Measurements from ENCODE around the gene ACO2.

GRCh38 chr22:41573677-41574076 lies 104.8 kb downstream of the ACO2 start:
- no peak for TF ChIP-seq CTCF (conservative IDR thresholded peaks at IDR 0.05; ENCODE audit: low read depth, low read length)
- TF ChIP-seq EZH2 (IDR thresholded peaks at IDR 0.05; ENCODE audit: borderline replicate concordance, low read depth, low read length, poor library complexity, severe bottlenecking), result no peak
